ENCODE data around the gene POFUT2.

Gene POFUT2

GRCh38 chr21:45330075-45330781 lies 42.5 kb upstream of the POFUT2 start:
- peak; percentile 88 for DNase-seq (ENCODE audit: low read depth)
- TF ChIP-seq CTCF (conservative IDR thresholded peaks at IDR 0.05; ENCODE audit: low read depth, low read length), result no peak
- H3K4me3 ChIP-seq (ENCODE audit: low read depth, low read length), result no peak overlapping the region

GRCh38 chr21:45329261-45330074 lies 41.8 kb upstream of the POFUT2 start:
- no peak overlapping the region for H3K4me3 ChIP-seq (ENCODE audit: low read depth, low read length)
- TF ChIP-seq CTCF (conservative IDR thresholded peaks at IDR 0.05; ENCODE audit: low read depth, low read length), result no peak
- DNase-seq (ENCODE audit: low read depth), result no peak

GRCh38 chr21:45328198-45329091 lies 40.8 kb upstream of the POFUT2 start:
- no peak overlapping the region for H3K4me3 ChIP-seq (ENCODE audit: low read depth, low read length)
- DNase-seq (ENCODE audit: low read depth), result no peak
- no peak for TF ChIP-seq CTCF (conservative IDR thresholded peaks at IDR 0.05; ENCODE audit: low read depth, low read length)

GRCh38 chr21:45327441-45328197 lies 39.9 kb upstream of the POFUT2 start:
- no peak for DNase-seq (ENCODE audit: low read depth)
- TF ChIP-seq CTCF (conservative IDR thresholded peaks at IDR 0.05; ENCODE audit: low read depth, low read length), result no peak
- H3K4me3 ChIP-seq (ENCODE audit: low read depth, low read length), result no peak overlapping the region

- TF ChIP-seq CTCF (conservative IDR thresholded peaks at IDR 0.05; ENCODE audit: low read depth, low read length), result no peak
Observed at GRCh38 chr21:45326891-45327440, 39.3 kb upstream of the POFUT2 start.

More at GRCh38 chr21:45326891-45327440, 39.3 kb upstream of the POFUT2 start:
- no peak overlapping the region for H3K4me3 ChIP-seq (ENCODE audit: low read depth, low read length)
- no peak for DNase-seq (ENCODE audit: low read depth)

Measured in choroid plexus epithelial cell (primary cell).